Liver (tissue), 9 donors: ENCODE results near the gene CPS1. TPM values are rescaled to one million over a fixed set of nuclear protein-coding genes. Genes with fewer than 3 reads are reported as not detected.

ENCODE experiments used
- DNase-seq: peaks from one replicate; pipeline ENCODE4 v3.0.0-alpha.2; 2017; ENCODE audit warnings: low spot score
- H3K27ac ChIP-seq, 2 donors: one replicate each; pipeline ENCODE4 v1.7.0; 2013; ENCODE audit warnings: inconsistent platforms in 2 of 2, low read length in 2 of 2, control low read depth in 1 of 2, low read depth in 1 of 2, mild to moderate bottlenecking in 1 of 2
- H3K27me3 ChIP-seq, 4 donors: one replicate each; pipeline versions ENCODE4 v1.6.1 to v1.7.0; 2013; ENCODE audit warnings: low read length in 3 of 4, inconsistent platforms in 1 of 4, mild to moderate bottlenecking in 1 of 4, moderate library complexity in 1 of 4; ENCODE audit not compliant: control insufficient read depth in 4 of 4, insufficient read depth in 4 of 4
- H3K36me3 ChIP-seq, 4 donors: one replicate each; pipeline versions ENCODE4 v1.6.1 to v1.7.0; 2013; ENCODE audit warnings: low read length in 3 of 4, mild to moderate bottlenecking in 3 of 4, low read depth in 1 of 4, moderate library complexity in 1 of 4; ENCODE audit not compliant: control insufficient read depth in 4 of 4, insufficient read depth in 3 of 4
- H3K4me1 ChIP-seq, 4 donors: one replicate each; pipeline versions ENCODE4 v1.6.1 to v1.7.0; 2013; ENCODE audit warnings: low read length in 3 of 4, mild to moderate bottlenecking in 3 of 4, moderate library complexity in 1 of 4; ENCODE audit not compliant: control insufficient read depth in 4 of 4, insufficient read depth in 4 of 4
- H3K4me3 ChIP-seq, 3 donors: one replicate each; pipeline versions ENCODE4 v1.6.1 to v1.7.0; 2013; ENCODE audit warnings: low read length in 3 of 3, control low read depth in 1 of 3, low read depth in 1 of 3, mild to moderate bottlenecking in 1 of 3
- H3K9ac ChIP-seq, 2 donors: one replicate each; pipeline ENCODE4 v1.7.0; 2013; ENCODE audit warnings: low read length in 2 of 2, mild to moderate bottlenecking in 2 of 2, moderate library complexity in 2 of 2, control low read depth in 1 of 2, low read depth in 1 of 2
- H3K9me3 ChIP-seq, 4 donors: one replicate each; pipeline versions ENCODE4 v1.6.1 to v1.7.0; 2013; ENCODE audit warnings: low read length in 3 of 4; ENCODE audit not compliant: control insufficient read depth in 4 of 4
- EGR1 ChIP-seq, 2 donors: IDR thresholded peaks; 2 replicates each; pipeline ENCODE4 v1.6.1; 2016 to 2018; ENCODE audit warnings: antibody characterized with exemption in 2 of 2, low read depth in 2 of 2
- FOXA1 ChIP-seq: IDR thresholded peaks from 2 replicates; pipeline ENCODE4 v1.6.1; 2016; ENCODE audit warnings: antibody characterized with exemption
- FOXA2 ChIP-seq: IDR thresholded peaks from 2 replicates; pipeline ENCODE4 v1.6.1; 2016; ENCODE audit warnings: antibody characterized with exemption
- GABPA ChIP-seq, 2 donors: IDR thresholded peaks in 1 of 2; conservative IDR thresholded peaks in 1 of 2; 2 replicates each; pipeline ENCODE4 v1.6.1; 2016; ENCODE audit warnings: antibody characterized with exemption in 2 of 2, mild to moderate bottlenecking in 1 of 2, moderate library complexity in 1 of 2
- HNF4A ChIP-seq, 2 donors: conservative IDR thresholded peaks; 2 replicates each; pipeline ENCODE4 v1.6.1; 2016; ENCODE audit warnings: antibody characterized with exemption in 2 of 2, mild to moderate bottlenecking in 2 of 2
- HNF4G ChIP-seq: IDR thresholded peaks from 2 replicates; pipeline ENCODE4 v1.6.1; 2016; ENCODE audit warnings: antibody characterized with exemption
- JUND ChIP-seq, 2 donors: IDR thresholded peaks; 2 replicates each; pipeline ENCODE4 v1.6.1; 2016; ENCODE audit warnings: antibody characterized with exemption in 2 of 2
- NR2F2 ChIP-seq: IDR thresholded peaks from 2 replicates; pipeline ENCODE4 v1.6.1; 2016; ENCODE audit warnings: antibody characterized with exemption
- RAD21 ChIP-seq, 2 donors: IDR thresholded peaks; 2 replicates each; pipeline ENCODE4 v1.6.1; 2016; ENCODE audit warnings: antibody characterized with exemption in 2 of 2, mild to moderate bottlenecking in 2 of 2
- RXRA ChIP-seq, 2 donors: IDR thresholded peaks; 2 replicates each; pipeline ENCODE4 v1.6.1; 2017 to 2018; ENCODE audit warnings: antibody characterized with exemption in 2 of 2, mild to moderate bottlenecking in 1 of 2
- SP1 ChIP-seq: IDR thresholded peaks from 2 replicates; pipeline ENCODE4 v1.6.1; 2018; ENCODE audit warnings: antibody characterized with exemption, mild to moderate bottlenecking
- TAF1 ChIP-seq: conservative IDR thresholded peaks from 2 replicates; pipeline ENCODE4 v1.6.1; 2016; ENCODE audit warnings: antibody characterized with exemption, mild to moderate bottlenecking
- YY1 ChIP-seq: IDR thresholded peaks from 2 replicates; pipeline ENCODE4 v1.6.1; 2016; ENCODE audit warnings: antibody characterized with exemption, mild to moderate bottlenecking
- WGBS: extraction: QIAGEN DNeasy Blood & Tissue Kit; methylation state at CpG from one replicate; pipeline ENCODE4 v1.1.7; 2013; 5-methylcytosine and 5-hydroxymethylcytosine counted together
- polyA plus RNA-seq, 2 donors: library from polyadenylated mRNA; stranded (reverse) in 1 of 2; unstranded in 1 of 2; fragments of 200-250 nt in 1 of 2; fragments of >200 nt in 1 of 2; fragmentation: Nextera tagmentation in 1 of 2; extraction: Ambion mirVana in 1 of 2; gene quantifications; one replicate each; pipeline versions ENCODE4 v1.2.1 to v1.2.3, GENCODE V29; 2013 to 2015
- total RNA-seq, 2 donors: library from RNA; depleted of rRNA; stranded (reverse); fragments of >200 nt; gene quantifications; one replicate each; pipeline ENCODE4 v1.2.3, GENCODE V29; 2014
- TF ChIP-seq, protein P1 (sequence below): IDR thresholded peaks from 2 replicates; pipeline ENCODE4 v1.6.1; 2016; ENCODE audit warnings: antibody characterized with exemption, mild to moderate bottlenecking
- TF ChIP-seq, protein P2 (sequence below): fragments of 150-350 bp; IDR thresholded peaks from 2 replicates; pipeline ENCODE4 v1.5.1; 2017; ENCODE audit warnings: improper control_type of control experiment, low read depth, low read length; ENCODE audit not compliant: missing input control
- TF ChIP-seq, protein P3 (sequence below): IDR thresholded peaks from 2 replicates; pipeline ENCODE4 v1.6.1; 2016; ENCODE audit warnings: antibody characterized with exemption
- TF ChIP-seq, protein P4 (sequence below): IDR thresholded peaks from 2 replicates; pipeline ENCODE4 v1.6.1; 2016; ENCODE audit warnings: antibody characterized with exemption
- TF ChIP-seq, protein P5 (sequence below): IDR thresholded peaks from 2 replicates; pipeline ENCODE4 v1.6.1; 2016; ENCODE audit warnings: antibody characterized with exemption
- donor health status: healthy.
- donor health status: healthy.
- donor health status: healthy.
- donor health status: healthy.
- donor health status: healthy.

CPS1 gene
- total and polyA plus RNA-seq, 4 donors = 469 to 930 (median 575) TPM

DNA sequence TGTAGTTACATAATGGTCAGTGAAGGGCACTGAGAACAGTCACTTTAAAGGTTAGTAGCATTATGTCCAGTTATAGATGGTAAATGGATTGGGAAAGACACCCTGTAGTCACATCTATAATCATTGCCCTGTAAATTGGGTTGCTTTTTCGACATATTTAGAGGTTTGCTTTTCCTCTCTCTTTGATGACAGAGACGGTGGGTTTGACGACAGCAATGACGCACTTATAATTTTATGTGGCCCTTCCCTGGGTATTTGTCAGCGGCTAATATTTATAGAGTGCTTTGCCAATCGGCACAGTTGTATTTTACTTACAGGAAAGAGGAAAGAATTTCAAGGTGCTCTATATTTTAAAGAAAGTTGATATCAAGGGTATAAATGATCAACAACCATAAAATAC, 2.8 kb downstream of the CPS1 start:
- DNase-seq = no peak
- Histone ChIP-seq H3K4me3 (peak overlapping the region; percentile 66 to 92 (median 89)), H3K9ac (peak overlapping the region; percentile 56 to 92), H3K27ac (peak overlapping the region; percentile 51 to 76), H3K27me3 (no peaks in the 10 kb centered on the region), H3K9me3 (no peaks in the 10 kb centered on the region), H3K36me3 (peaks cover 0 to 5% (median 1%) of the 10 kb centered on the region in 4 donors), H3K4me1 (peaks cover 0 to 30% (median 13%) of the 10 kb centered on the region in 4 donors)
- WGBS = 42% methylated on average over 6 of the region's 6 CpGs
- TF ChIP-seq, protein P1, sequence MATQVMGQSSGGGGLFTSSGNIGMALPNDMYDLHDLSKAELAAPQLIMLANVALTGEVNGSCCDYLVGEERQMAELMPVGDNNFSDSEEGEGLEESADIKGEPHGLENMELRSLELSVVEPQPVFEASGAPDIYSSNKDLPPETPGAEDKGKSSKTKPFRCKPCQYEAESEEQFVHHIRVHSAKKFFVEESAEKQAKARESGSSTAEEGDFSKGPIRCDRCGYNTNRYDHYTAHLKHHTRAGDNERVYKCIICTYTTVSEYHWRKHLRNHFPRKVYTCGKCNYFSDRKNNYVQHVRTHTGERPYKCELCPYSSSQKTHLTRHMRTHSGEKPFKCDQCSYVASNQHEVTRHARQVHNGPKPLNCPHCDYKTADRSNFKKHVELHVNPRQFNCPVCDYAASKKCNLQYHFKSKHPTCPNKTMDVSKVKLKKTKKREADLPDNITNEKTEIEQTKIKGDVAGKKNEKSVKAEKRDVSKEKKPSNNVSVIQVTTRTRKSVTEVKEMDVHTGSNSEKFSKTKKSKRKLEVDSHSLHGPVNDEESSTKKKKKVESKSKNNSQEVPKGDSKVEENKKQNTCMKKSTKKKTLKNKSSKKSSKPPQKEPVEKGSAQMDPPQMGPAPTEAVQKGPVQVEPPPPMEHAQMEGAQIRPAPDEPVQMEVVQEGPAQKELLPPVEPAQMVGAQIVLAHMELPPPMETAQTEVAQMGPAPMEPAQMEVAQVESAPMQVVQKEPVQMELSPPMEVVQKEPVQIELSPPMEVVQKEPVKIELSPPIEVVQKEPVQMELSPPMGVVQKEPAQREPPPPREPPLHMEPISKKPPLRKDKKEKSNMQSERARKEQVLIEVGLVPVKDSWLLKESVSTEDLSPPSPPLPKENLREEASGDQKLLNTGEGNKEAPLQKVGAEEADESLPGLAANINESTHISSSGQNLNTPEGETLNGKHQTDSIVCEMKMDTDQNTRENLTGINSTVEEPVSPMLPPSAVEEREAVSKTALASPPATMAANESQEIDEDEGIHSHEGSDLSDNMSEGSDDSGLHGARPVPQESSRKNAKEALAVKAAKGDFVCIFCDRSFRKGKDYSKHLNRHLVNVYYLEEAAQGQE = peak; percentile 50
- TF ChIP-seq HNF4A (conservative IDR thresholded peaks at IDR 0.05) = peak in 1 of 2 donors; percentile 3
- no peak for TF ChIP-seq SP1
- TF ChIP-seq FOXA2 = no peak
- TF ChIP-seq, protein P2, sequence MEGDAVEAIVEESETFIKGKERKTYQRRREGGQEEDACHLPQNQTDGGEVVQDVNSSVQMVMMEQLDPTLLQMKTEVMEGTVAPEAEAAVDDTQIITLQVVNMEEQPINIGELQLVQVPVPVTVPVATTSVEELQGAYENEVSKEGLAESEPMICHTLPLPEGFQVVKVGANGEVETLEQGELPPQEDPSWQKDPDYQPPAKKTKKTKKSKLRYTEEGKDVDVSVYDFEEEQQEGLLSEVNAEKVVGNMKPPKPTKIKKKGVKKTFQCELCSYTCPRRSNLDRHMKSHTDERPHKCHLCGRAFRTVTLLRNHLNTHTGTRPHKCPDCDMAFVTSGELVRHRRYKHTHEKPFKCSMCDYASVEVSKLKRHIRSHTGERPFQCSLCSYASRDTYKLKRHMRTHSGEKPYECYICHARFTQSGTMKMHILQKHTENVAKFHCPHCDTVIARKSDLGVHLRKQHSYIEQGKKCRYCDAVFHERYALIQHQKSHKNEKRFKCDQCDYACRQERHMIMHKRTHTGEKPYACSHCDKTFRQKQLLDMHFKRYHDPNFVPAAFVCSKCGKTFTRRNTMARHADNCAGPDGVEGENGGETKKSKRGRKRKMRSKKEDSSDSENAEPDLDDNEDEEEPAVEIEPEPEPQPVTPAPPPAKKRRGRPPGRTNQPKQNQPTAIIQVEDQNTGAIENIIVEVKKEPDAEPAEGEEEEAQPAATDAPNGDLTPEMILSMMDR = no peak
- TF ChIP-seq TAF1 = peak; percentile 65
- TF ChIP-seq HNF4G = no peak
- peak in 1 of 2 donors; percentile 41 for TF ChIP-seq RXRA (IDR thresholded peaks at IDR 0.05)
- peak; percentile 64 for TF ChIP-seq YY1
- TF ChIP-seq, protein P3, sequence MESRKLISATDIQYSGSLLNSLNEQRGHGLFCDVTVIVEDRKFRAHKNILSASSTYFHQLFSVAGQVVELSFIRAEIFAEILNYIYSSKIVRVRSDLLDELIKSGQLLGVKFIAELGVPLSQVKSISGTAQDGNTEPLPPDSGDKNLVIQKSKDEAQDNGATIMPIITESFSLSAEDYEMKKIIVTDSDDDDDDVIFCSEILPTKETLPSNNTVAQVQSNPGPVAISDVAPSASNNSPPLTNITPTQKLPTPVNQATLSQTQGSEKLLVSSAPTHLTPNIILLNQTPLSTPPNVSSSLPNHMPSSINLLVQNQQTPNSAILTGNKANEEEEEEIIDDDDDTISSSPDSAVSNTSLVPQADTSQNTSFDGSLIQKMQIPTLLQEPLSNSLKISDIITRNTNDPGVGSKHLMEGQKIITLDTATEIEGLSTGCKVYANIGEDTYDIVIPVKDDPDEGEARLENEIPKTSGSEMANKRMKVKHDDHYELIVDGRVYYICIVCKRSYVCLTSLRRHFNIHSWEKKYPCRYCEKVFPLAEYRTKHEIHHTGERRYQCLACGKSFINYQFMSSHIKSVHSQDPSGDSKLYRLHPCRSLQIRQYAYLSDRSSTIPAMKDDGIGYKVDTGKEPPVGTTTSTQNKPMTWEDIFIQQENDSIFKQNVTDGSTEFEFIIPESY = no peak
- TF ChIP-seq EGR1 (IDR thresholded peaks at IDR 0.05; ENCODE audit: low read depth in 2 of 2) = no peak
- no peak for TF ChIP-seq FOXA1
- TF ChIP-seq, protein P4, sequence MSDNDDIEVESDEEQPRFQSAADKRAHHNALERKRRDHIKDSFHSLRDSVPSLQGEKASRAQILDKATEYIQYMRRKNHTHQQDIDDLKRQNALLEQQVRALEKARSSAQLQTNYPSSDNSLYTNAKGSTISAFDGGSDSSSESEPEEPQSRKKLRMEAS = no peak
- TF ChIP-seq, protein P5, sequence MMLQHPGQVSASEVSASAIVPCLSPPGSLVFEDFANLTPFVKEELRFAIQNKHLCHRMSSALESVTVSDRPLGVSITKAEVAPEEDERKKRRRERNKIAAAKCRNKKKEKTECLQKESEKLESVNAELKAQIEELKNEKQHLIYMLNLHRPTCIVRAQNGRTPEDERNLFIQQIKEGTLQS = no peak
- no peak for TF ChIP-seq NR2F2
- no peak for TF ChIP-seq JUND (IDR thresholded peaks at IDR 0.05)
- no peak for TF ChIP-seq RAD21 (IDR thresholded peaks at IDR 0.05)
- no peak for TF ChIP-seq GABPA (IDR thresholded peaks at IDR 0.05 in 1 of 2, conservative IDR thresholded peaks at IDR 0.05 in 1 of 2)
